GM19468 (cell line): ENCODE data around the gene LPO.

Source experiments
- ATAC-seq: cut with Tn5 transposase; IDR thresholded peaks from one replicate; pipeline ENCODE4 v1.9.1; 2021; ENCODE audit warnings: mild to moderate bottlenecking, moderate library complexity, moderate number of reproducible peaks; ENCODE audit not compliant: unreplicated experiment; ENCODE audit errors: extremely low read depth

Gene LPO

DNA sequence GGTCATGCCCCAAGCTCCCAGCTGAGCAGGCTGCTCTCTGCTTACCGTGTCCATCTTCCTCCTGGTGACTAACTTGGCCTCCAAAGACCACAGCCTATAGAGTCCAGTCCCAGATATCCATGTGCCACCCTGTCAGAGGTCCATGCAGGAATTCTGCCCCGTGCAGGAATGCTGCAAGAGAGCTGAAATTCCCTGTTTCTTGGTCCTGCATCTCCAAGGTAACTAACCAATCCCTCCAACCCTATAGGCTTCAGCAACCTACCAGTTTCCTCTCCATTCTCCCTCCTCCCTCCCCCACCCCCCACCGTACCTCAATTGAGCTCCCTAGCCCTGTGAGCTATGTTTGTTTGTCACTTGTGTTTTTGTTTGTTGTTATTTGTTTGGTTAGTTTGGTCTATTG lies 9.7 kb upstream of the LPO start:
- no peak for ATAC-seq

GRCh38 chr17:58229384-58229783 lies 9.0 kb upstream of the LPO start:
- ATAC-seq, result no peak

DNA sequence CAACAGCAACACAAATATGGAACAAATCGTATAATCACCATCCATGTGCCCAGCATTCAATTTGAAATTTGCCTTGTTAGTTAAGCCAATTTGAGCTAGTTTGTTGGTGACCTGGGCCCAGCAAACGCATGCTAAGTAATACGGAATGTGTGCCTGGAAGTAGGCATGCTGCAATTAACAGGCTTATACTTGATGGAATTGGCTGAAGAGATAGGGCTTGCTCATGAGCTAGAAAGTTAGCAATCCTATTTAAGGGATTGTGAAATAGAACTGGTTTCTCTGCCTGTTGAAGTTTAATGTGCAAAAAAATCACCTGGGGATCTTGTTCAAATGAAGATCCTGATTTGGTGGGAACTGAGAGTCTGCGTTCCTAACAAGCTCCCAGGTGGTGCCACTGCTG lies 8.5 kb upstream of the LPO start:
- no peak for ATAC-seq

DNA sequence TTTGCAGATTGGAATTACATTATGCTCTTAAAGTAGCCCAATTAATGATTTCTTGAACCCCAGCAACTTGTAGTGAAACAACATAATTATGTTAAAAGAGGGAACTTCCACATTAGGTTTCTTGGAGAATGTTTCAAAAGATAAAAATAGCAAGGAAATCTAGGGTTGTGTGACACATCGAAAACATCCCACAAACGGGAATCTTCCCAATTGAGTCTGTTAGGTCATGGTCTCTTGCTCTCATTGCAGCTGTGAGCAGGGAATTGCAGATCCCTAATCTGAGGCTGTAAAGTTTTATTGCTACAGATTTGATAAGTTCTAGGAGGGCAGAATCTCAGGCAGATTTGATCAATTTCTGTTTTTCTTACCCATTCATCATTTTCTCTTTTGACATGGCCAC lies 6.7 kb upstream of the LPO start:
- ATAC-seq, result no peak

- peak; percentile 57 for ATAC-seq
These were observed 5.7 kb upstream of the LPO start for GRCh38 chr17:58232707-58233156.

GRCh38 chr17:58233543-58233942 lies 4.8 kb upstream of the LPO start:
- ATAC-seq, result peak; percentile 43

DNA sequence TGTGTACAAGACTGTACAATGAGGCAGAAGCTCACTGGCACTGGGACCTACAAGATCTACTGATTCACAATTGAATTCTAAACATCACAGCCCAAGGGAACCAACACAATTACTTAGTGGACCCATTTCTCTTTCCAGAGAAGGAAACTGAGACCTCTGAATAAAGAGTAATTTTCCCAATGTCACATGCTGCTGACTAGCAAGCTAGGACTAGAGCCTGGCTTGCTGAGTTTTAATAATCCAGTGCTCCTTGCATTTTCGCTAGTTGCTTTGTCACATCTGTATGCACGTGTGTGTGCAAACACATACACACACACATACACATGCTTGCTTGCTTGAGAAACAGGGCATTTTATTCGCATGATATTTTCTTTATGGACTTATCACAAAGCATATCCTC lies 3.9 kb upstream of the LPO start:
- ATAC-seq, result no peak

- ATAC-seq, result no peak
These were observed 2.6 kb upstream of the LPO start for GRCh38 chr17:58235821-58236220.

GRCh38 chr17:58236394-58236793 lies 2.0 kb upstream of the LPO start:
- no peak for ATAC-seq

DNA sequence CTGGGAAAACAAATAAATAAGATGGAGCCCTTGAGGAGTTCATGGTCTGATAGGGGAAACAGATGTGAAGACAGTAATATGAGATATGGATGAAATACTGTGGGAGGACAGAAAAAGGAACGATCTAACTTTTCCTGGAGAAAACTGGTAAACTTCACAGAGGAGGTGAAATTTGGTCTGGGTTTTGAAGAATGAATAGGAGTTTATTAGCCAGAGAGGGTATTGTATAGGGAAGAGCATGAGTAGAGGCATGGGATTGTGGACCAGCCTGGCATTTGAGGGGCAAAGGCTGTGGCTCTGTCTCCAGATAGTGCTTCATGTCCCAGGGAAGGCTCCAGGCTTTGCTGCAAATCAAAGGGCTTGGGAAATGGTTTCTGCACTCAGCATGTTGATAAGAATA lies 1.6 kb downstream of the LPO start:
- ATAC-seq, result no peak

DNA sequence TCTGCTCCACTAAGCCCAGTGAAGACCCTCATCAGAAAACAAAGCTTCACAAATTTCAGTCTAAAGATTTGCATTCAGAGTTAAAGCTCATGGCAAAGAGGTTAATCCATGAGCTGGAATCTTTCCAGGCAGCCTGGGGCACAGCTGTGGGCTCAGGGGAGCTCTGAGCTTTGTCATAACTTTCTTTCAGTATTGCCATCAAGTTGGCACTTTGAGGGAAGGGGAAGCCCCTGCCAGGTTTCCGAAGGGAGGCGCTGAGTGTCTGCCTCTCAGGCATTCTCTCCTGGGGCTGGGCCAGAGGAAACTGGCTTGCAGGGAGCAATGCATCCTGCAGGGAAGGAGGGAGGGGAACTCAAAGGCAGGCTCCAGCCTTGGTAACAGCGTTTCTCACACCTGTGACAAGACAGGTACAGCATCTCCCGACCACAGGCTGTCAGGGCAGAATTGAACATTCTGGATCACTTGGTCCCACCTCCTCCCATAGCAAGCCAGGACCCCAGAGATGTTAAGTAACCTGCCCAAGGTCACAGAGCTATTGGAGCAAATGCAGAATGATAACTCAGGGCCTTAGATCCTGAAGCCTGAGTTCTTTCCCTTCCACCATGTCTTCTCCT lies 3.9 kb downstream of the LPO start:
- ATAC-seq, result no peak

- no peak for ATAC-seq
These were observed 6.6 kb downstream of the LPO start for GRCh38 chr17:58244963-58245362.

DNA sequence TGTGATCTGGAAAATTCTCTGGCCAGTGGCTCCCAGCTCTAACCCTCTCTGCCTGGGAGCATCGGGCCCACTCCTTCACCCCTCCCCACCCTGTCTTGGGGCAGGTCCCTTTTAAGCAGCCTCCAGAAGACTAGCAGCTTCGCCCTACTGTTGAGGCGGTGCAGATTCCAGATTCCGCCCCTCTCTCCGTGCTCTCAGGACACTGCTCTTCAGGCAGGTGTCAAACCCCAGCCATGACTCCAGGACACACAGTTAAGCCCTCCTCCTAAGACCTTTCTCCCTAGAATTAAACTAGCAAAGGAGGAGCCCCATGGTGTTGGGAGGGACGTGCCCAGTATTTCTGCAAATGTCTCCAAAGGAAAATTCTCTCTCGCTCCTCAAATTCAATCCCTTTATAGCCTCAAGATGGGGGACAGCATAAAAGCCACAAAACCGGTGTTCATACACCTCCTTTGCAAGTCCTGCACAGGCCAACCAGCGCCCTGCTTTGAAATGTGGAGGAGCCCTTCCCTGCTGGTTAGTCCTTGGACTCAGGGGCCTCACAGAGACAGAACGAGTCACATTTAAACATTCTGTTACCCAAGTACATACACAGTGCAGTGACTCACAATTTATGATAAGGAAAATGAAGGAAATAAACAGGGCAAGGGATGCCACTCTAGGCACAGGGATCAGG lies 7.2 kb downstream of the LPO start:
- ATAC-seq, result no peak

- ATAC-seq, result no peak
These were observed 7.8 kb downstream of the LPO start for GRCh38 chr17:58246104-58246740.

GRCh38 chr17:58246781-58247180 lies 8.4 kb downstream of the LPO start:
- no peak for ATAC-seq

DNA sequence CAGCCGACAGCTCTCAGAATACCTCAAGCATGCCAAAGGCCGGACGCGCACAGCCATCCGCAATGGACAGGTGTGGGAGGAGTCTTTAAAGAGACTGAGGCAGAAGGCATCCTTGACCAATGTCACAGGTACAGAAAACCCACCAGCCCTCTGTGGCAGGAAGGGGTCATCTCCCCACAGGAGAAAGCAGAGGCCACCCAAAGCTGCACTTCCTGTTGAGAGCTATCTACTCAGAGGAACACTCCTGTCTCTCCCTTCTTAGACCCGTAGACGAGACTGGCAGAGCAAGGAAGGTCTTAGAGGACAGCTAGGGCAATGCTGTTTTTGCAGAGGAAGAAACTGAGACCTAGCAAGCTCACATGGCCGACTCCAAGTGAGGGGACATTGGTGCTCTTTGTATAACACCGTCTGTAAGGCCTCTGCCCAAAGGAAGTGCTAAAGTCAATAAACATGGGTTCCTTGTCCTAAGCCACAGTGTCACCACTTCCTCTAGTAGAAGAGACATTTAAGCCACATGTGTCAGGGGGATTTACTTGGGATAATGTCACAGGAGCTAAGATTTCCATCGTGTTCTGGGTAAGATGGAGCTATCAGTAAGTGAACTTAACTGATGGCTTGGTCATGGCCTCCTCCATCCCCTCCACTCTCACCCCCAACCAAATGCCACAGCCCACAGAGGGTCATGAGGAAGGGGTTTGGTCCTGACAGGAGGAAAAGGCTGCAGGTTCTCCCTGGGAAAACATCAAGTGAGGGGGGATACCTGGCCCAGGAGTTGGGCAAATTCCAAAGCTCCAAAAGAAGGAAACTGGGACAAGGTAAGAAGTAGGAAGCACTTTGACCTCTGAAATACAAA lies 9.4 kb downstream of the LPO start:
- no peak for ATAC-seq

- no peak for ATAC-seq
These were observed 10.5 kb downstream of the LPO start for GRCh38 chr17:58248955-58249269.

DNA sequence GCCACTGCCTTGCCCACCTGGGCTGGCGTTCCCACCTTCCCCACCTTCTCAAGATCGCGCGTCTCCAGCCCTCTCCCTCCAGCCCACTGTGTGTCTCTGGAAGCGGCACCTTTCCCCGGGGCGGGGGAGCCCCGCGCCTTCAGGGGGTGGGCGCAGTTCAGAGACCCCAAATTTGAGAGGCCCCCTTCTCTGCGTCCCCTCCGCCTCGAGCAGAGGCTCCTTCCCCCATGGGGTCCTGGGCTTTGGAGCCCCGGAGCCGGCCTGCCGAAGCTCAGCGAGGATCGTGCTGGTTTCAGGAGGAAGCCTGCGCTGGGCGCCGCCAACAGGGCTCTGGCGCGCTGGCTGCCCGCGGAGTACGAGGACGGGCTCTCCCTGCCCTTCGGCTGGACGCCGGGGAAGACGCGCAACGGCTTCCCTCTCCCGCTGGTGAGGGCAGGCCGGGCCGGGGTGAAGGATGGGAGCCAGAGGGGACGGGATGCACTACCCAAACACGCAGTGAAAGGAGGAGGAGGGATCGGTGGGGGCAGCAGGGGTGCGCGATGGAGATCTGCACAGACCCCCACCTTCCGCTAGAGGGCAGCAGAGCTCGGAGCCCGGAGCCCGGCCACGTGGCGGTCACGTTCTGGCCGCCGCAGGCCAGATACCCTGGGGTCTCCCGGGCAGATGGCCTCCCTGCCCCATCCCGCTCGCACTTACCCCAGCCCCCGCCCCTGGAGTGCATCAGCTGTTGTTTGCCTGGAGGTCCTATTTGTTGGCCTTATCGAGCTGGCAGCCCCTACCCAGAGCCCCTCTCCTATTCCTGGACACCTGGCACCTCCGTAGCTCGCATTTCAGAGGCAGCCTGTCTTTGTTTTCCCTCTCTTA lies 11.1 kb downstream of the LPO start:
- ATAC-seq, result no peak

DNA sequence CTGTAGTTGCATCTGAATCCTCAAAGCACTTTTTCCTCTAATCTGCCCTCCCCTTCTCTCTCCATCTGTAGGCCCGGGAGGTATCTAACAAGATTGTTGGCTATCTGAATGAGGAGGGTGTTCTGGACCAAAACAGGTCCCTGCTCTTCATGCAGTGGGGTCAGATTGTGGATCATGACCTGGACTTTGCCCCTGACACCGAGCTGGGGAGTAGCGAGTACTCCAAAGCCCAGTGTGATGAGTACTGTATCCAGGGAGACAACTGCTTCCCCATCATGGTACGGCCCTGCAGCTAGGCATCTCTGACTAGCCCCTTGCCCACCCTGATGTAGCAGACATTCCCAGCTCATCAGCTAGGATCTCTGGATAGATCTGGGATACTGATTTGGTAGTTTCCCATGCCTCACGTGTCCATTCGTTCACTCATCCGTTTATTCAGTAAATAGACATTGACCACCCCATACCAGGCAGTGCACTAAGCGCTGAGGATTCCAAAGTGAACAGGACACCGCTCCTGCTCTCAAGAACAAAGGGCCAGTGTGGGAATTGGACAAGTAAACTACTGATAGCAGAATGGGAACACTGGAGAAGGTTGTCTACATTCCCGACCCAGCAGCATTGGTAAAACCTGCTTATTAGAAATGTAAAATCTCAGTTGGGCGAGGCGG lies 12.1 kb downstream of the LPO start:
- no peak for ATAC-seq

GRCh38 chr17:58252141-58252540 lies 13.8 kb downstream of the LPO start:
- ATAC-seq, result no peak
